ENCODE data around the gene IQCN. TPM values are rescaled to one million over a fixed set of nuclear protein-coding genes. Genes with fewer than 3 reads are reported as not detected.

IQCN gene
- total RNA-seq, 4 donors from 2014 or later = 0.20 to 0.61 (median 0.39) TPM

DNA sequence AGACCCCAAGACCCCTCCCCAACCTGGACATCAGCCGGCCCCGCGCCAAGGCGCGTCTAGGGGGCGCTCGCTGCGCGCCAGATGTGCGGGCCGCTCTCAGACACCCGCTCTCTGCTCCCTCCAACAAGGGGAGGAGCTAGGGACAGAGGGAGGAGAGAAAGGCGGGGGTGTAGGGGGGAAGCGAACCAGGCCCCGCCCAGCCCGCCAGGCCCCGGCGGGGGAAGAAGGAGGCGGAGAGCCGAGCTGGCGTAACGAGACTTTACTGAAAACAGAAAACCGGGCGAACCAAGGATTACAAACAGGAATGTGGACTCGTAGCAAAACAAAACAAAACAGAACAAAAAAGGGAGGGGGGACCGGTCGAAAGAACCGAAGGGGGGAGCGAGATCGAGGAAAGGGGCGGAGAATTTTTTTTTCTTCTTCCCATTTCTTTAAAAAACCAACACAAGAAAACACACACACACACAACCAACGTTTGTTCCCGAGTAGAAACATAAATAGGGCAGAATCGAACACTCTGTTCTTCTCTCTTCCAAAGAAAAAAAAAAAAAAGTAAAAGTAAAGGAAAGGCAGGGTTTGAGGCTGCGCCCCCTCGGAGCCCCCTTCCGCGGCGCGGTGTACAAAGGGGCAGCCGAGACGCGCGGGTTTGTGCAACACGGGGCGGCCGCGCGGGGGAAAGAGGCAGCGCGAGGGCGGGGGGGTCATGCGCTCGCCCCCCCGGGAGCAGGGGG is 5.4 kb upstream of the IQCN start:
- intact Hi-C loops (cut with DNase I; ENCODE audit: low total_unique reads) (loop anchor here (1.0 to 5.0 kb wide), 7 partner anchors 25 to 272 kb away; partner anchors contain the start of genes ARRDC2, ELL and LSM4), in situ Hi-C loops (cut with MboI; ENCODE audit: low sequenced_read_pairs in 4 of 4) (loop anchor here (5.0 kb wide), 2 partner anchors 43 to 48 kb away; partner anchors contain the start of gene LSM4 (in 2 of the 4))
- H3K4me1 ChIP-seq = peaks cover 35 to 54% of the 10 kb centered on the region in 2 donors

DNA sequence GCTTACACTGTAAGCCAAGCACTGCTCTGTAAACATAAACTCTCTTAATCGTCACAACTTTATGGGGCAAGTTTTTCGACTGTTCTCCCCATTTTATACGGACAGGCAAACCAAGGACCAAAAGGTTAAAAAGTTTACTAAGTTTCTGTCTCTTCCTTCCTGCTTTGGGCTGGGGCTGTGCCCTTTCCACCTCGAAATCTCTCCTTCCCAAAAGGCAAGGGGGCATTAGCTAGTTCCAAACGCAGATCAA is 4.9 kb upstream of the IQCN start:
- ATAC-seq (no peak), DNase-seq (no peak)
- peaks cover 40 to 59% of the 10 kb centered on the region in 2 donors for H3K4me1 ChIP-seq
- H3K36me3 ChIP-seq = peaks cover 0 to 4% of the 10 kb centered on the region in 2 donors
- H3K9me3 ChIP-seq = no peaks in the 10 kb centered on the region
- H3K27ac ChIP-seq = peak overlapping the region; percentile 98 to 100 (median 99)
- peak overlapping the region; percentile 78 to 98 (median 88) for H3K4me3 ChIP-seq
- in situ Hi-C loops (cut with MboI; ENCODE audit: low sequenced_read_pairs in 4 of 4) (loop anchor here (5.0 kb wide), 2 partner anchors 43 to 48 kb away; partner anchors contain the start of gene LSM4 (in 2 of the 4)), intact Hi-C loops (cut with DNase I; ENCODE audit: low total_unique reads) (loop anchor here (1.0 to 5.0 kb wide), 5 partner anchors 25 to 243 kb away; partner anchors contain the start of genes ELL and LSM4)
- no peak for TF ChIP-seq POLR2A (IDR thresholded peaks at IDR 0.05)
- TF ChIP-seq, protein P1, sequence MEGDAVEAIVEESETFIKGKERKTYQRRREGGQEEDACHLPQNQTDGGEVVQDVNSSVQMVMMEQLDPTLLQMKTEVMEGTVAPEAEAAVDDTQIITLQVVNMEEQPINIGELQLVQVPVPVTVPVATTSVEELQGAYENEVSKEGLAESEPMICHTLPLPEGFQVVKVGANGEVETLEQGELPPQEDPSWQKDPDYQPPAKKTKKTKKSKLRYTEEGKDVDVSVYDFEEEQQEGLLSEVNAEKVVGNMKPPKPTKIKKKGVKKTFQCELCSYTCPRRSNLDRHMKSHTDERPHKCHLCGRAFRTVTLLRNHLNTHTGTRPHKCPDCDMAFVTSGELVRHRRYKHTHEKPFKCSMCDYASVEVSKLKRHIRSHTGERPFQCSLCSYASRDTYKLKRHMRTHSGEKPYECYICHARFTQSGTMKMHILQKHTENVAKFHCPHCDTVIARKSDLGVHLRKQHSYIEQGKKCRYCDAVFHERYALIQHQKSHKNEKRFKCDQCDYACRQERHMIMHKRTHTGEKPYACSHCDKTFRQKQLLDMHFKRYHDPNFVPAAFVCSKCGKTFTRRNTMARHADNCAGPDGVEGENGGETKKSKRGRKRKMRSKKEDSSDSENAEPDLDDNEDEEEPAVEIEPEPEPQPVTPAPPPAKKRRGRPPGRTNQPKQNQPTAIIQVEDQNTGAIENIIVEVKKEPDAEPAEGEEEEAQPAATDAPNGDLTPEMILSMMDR (IDR thresholded peaks at IDR 0.05 in 4 of 5, conservative IDR thresholded peaks at IDR 0.05 in 1 of 5) = no peak
- H3K27me3 ChIP-seq = no peaks in the 10 kb centered on the region

More for the DNA sequence above, 5.4 kb upstream of the IQCN start:
- TF ChIP-seq, protein P1 (IDR thresholded peaks at IDR 0.05 in 4 of 5, conservative IDR thresholded peaks at IDR 0.05 in 1 of 5) = peak; percentile 91 to 95 (median 92)
- peak; percentile 99 for TF ChIP-seq POLR2A (IDR thresholded peaks at IDR 0.05)
- peak; percentile 51 to 58 for ATAC-seq
- Histone ChIP-seq H3K9me3 (no peaks in the 10 kb centered on the region), H3K27ac (peak overlapping the region; percentile 98 to 100 (median 99)), H3K36me3 (peaks cover 0 to 4% of the 10 kb centered on the region in 2 donors), H3K27me3 (no peaks in the 10 kb centered on the region), H3K4me3 (peak overlapping the region; percentile 78 to 98 (median 88))
- peak; percentile 88 to 93 for DNase-seq

DNA sequence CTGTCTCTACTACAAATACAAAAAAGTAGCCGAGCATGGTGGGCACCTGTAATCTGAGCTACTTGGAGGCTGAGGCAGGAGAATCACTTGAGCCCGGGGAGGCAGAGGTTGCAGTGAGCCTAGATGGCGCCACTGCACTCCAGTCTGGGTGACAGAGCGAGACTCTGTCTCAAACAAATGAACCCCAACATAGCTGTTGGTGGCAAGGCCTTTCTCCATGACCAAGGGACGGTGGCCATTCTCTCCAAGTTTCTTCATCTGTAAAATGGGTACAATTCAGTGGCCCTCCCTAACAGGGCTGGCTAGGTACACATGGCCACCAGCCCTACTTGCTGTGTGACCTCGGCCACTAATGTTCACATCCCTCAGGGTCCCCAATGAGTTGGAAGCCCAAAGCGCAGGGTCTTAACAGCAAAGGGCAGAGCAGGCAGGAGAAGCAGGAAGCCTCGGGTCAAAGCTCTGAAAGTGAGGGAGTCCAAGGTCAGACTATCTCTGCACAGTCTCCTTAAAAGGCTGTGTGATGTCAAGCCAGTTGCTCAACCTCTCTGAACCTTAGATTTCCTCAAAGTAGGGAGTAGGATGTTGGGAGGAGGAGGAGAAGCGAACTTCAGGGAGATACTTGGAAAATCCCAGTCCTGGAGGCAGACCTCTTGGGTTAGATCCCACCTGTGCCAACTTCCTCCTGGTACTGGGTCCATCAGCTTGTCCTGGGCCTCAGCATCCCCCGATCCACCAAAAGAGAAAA is 4.4 kb upstream of the IQCN start:
- Histone ChIP-seq H3K9me3 (no peaks in the 10 kb centered on the region), H3K27ac (peak overlapping the region; percentile 98 to 100 (median 99)), H3K4me1 (peaks cover 43 to 64% of the 10 kb centered on the region in 2 donors), H3K27me3 (no peaks in the 10 kb centered on the region), H3K36me3 (peaks cover 0 to 4% of the 10 kb centered on the region in 2 donors), H3K4me3 (peak overlapping the region; percentile 78 to 98 (median 88))
- intact Hi-C loops (cut with DNase I; ENCODE audit: low total_unique reads) (loop anchor here (1.0 to 5.0 kb wide), 5 partner anchors 26 to 244 kb away; partner anchors contain the start of genes ELL and LSM4), in situ Hi-C loops (cut with MboI; ENCODE audit: low sequenced_read_pairs in 4 of 4) (loop anchor here (5.0 kb wide), 2 partner anchors 44 to 49 kb away; partner anchors contain the start of gene LSM4 (in 2 of the 4))
- DNase-seq (no peak), ATAC-seq (no peak)
- no peak for TF ChIP-seq POLR2A (IDR thresholded peaks at IDR 0.05)
- TF ChIP-seq, protein P1 (IDR thresholded peaks at IDR 0.05 in 4 of 5, conservative IDR thresholded peaks at IDR 0.05 in 1 of 5) = peak in 1 of 5 experiments; percentile 10

DNA sequence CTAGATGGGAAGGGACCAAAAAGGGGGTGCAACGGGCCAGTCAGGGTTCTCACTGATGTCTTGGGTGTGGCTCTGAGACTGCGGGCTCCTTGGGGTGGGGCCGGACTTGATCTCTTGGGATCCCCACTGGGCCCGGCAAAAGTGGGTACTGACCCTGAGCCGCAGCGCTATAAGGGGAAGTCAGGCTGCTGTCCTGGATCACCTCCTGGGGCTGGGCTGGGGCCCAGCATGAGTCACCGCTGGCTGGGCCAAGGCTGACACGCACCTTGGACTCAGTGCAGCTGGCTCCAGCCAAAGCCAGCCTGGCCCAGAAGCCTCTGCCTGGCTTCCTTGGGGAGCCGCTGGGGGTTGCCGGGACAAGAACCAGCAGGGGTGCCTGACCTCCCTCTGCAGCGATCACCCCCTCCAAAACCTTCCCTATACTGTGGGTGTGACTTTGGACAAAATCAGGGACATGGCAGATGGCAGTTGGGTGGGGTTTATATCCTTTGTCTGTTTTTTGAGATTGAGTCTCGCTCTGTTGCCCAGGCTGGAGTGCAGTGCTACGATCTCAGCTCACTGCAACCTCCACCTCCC is 617 bp upstream of the IQCN start:
- Histone ChIP-seq H3K4me3 (peak overlapping the region in 1 of 4 donors; percentile 17), H3K36me3 (peaks cover 0 to 4% of the 10 kb centered on the region in 2 donors), H3K27me3 (no peaks in the 10 kb centered on the region), H3K4me1 (peaks cover 40 to 57% of the 10 kb centered on the region in 2 donors), H3K9me3 (no peaks in the 10 kb centered on the region), H3K27ac (peak overlapping the region; percentile 84 to 99 (median 92))
- in situ Hi-C loops (cut with MboI; ENCODE audit: low sequenced_read_pairs in 4 of 4) = loop anchor here (5.0 to 25.0 kb wide), 3 partner anchors 47 to 137 kb away; partner anchors contain the start of genes LSM4 (in 2 of the 4) and SSBP4 (in 2 of the 4)
- DNase-seq = peak; percentile 82 to 94
- intact Hi-C loops (cut with DNase I; ENCODE audit: low total_unique reads) = loop anchor here (1.0 to 5.0 kb wide), 5 partner anchors 48 to 247 kb away; partner anchors contain the start of genes ELL, LSM4 and RAB3A
- ATAC-seq = peak; percentile 72 to 77
- TF ChIP-seq POLR2A (IDR thresholded peaks at IDR 0.05) = no peak
- TF ChIP-seq, protein P1 (IDR thresholded peaks at IDR 0.05 in 4 of 5, conservative IDR thresholded peaks at IDR 0.05 in 1 of 5) = peak in 3 of 5 experiments; percentile 14 to 32 (median 21)

Measured in gastrocnemius medialis (tissue), 4 donors.